GM12801 (cell line): ENCODE measurements around the gene FAM89B.

Experiments used
- CTCF ChIP-seq: IDR thresholded peaks from one replicate; pipeline ENCODE4 v1.5.1; 2011; ENCODE audit warnings: control low read depth; ENCODE audit not compliant: insufficient read length; ENCODE audit errors: extremely low read depth

FAM89B gene

GRCh38 chr11:65538232-65538914 lies 34.0 kb upstream of the FAM89B start:
- no peak for TF ChIP-seq CTCF

GRCh38 chr11:65538915-65539743 lies 33.2 kb upstream of the FAM89B start:
- TF ChIP-seq CTCF, result no peak

GRCh38 chr11:65539744-65540289 lies 32.5 kb upstream of the FAM89B start:
- no peak for TF ChIP-seq CTCF

- no peak for TF ChIP-seq CTCF
Measured at GRCh38 chr11:65540290-65541092, 31.8 kb upstream of the FAM89B start.

- TF ChIP-seq CTCF, result no peak
Measured at GRCh38 chr11:65541093-65541982, 31.0 kb upstream of the FAM89B start.

GRCh38 chr11:65542738-65543390 lies 29.5 kb upstream of the FAM89B start:
- no peak for TF ChIP-seq CTCF
